Vagina (tissue), 2 donors: Measurements from ENCODE around the gene PCDHGC4. TPM values are rescaled to one million over a fixed set of nuclear protein-coding genes. Genes with fewer than 3 reads are reported as not detected.
A peak's percentile ranks its signal among the peaks of the same experiment; 100 is the strongest.

Experiments used
- DNase-seq, 2 donors: peaks; one replicate each; pipeline ENCODE4 v3.0.0-alpha.2; 2017; ENCODE audit errors: extremely low spot score in 2 of 2
- H3K27ac ChIP-seq: fragments of 200-600 bp; sonication (generic); one replicate; pipeline ENCODE4 v1.5.1; 2019
- H3K27me3 ChIP-seq: fragments of 200-600 bp; sonication (generic); one replicate; pipeline ENCODE4 v1.5.1; 2019
- H3K36me3 ChIP-seq, 2 donors: fragments of 200-600 bp; sonication (generic); one replicate each; pipeline ENCODE4 v1.5.1; 2017 to 2019
- H3K4me1 ChIP-seq: fragments of 200-600 bp; sonication (generic); one replicate; pipeline ENCODE4 v1.5.1; 2019
- H3K4me3 ChIP-seq, 2 donors: fragments of 200-600 bp; sonication (generic); 1 replicate in 1 of 2; 2 replicates in 1 of 2; pipeline ENCODE4 v1.5.1; 2016 to 2019
- H3K9me3 ChIP-seq: fragments of 200-600 bp; sonication (generic); one replicate; pipeline ENCODE4 v1.5.1; 2019
- POLR2A ChIP-seq, 2 donors: fragments of 450-650 bp; IDR thresholded peaks; one replicate each; pipeline ENCODE4 v1.6.1; 2017; ENCODE audit warnings: antibody characterized with exemption in 2 of 2, mild to moderate bottlenecking in 2 of 2, moderate library complexity in 2 of 2
- POLR2AphosphoS5 ChIP-seq, 2 donors: sonication (generic); formaldehyde crosslinking; IDR thresholded peaks; one replicate each; pipeline ENCODE4 v1.9.0; 2017; ENCODE audit warnings: antibody characterized with exemption in 2 of 2, mild to moderate bottlenecking in 2 of 2, low read depth in 1 of 2; ENCODE audit not compliant: insufficient read depth in 1 of 2
- intact Hi-C: fragments of 100-400 bp; cut with DNase I; formaldehyde crosslinking; loops from one replicate; pipeline ENCODE4 v1.15.1; 2023
- total RNA-seq: library from RNA; depleted of rRNA; stranded (reverse); fragments of >200 nt; gene quantifications from one replicate; pipeline ENCODE4 v1.2.3, GENCODE V29; 2016
- TF ChIP-seq, protein P1 (sequence below), 3 experiments: fragments of 450-650 bp in 2 of 3; fragments of 200-600 bp in 1 of 3; sonication (generic) in 1 of 3; IDR thresholded peaks; one replicate each; pipeline ENCODE4 v1.5.1; 2017 to 2019; ENCODE audit warnings: antibody characterized with exemption in 3 of 3, mild to moderate bottlenecking in 2 of 3, moderate library complexity in 2 of 3

Gene PCDHGC4
- total RNA-seq, 1 donor from 2014 or later: 4.9 TPM

DNA sequence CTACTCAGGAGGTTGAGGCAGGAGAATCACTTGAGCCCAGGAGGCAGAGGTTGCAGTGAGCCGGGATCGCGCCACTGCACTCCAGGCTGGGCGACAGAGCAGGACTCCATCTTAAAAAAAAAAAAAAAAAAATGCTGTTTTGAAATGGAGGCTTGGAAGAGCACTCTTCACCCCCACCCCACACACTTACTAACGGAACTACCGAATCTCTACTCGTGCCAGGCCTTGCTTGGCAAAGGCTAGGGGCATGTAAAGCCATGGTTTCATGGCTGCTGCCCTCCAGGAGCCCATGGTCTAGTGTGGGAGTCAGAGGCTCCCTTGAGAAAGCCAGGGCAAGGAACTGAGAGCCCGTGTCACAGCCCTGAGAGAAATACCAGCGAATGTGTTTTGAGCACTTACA is 25.3 kb downstream of the PCDHGC4 start:
- no peak for TF ChIP-seq POLR2AphosphoS5 (IDR thresholded peaks at IDR 0.05; ENCODE audit: insufficient read depth in 1 of 2, low read depth in 1 of 2)
- TF ChIP-seq, protein P1, sequence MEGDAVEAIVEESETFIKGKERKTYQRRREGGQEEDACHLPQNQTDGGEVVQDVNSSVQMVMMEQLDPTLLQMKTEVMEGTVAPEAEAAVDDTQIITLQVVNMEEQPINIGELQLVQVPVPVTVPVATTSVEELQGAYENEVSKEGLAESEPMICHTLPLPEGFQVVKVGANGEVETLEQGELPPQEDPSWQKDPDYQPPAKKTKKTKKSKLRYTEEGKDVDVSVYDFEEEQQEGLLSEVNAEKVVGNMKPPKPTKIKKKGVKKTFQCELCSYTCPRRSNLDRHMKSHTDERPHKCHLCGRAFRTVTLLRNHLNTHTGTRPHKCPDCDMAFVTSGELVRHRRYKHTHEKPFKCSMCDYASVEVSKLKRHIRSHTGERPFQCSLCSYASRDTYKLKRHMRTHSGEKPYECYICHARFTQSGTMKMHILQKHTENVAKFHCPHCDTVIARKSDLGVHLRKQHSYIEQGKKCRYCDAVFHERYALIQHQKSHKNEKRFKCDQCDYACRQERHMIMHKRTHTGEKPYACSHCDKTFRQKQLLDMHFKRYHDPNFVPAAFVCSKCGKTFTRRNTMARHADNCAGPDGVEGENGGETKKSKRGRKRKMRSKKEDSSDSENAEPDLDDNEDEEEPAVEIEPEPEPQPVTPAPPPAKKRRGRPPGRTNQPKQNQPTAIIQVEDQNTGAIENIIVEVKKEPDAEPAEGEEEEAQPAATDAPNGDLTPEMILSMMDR (IDR thresholded peaks at IDR 0.05): no peak
- no peak for TF ChIP-seq POLR2A (IDR thresholded peaks at IDR 0.05)
- DNase-seq: no peak
- intact Hi-C loops: no loop called here
- Histone ChIP-seq H3K4me3 (no peak overlapping the region), H3K9me3 (no peaks in the 10 kb centered on the region), H3K27me3 (no peaks in the 10 kb centered on the region), H3K27ac (peak overlapping the region; percentile 94), H3K4me1 (peaks cover 74% of the 10 kb centered on the region), H3K36me3 (peaks cover 3 to 15% of the 10 kb centered on the region in 2 donors)

DNA sequence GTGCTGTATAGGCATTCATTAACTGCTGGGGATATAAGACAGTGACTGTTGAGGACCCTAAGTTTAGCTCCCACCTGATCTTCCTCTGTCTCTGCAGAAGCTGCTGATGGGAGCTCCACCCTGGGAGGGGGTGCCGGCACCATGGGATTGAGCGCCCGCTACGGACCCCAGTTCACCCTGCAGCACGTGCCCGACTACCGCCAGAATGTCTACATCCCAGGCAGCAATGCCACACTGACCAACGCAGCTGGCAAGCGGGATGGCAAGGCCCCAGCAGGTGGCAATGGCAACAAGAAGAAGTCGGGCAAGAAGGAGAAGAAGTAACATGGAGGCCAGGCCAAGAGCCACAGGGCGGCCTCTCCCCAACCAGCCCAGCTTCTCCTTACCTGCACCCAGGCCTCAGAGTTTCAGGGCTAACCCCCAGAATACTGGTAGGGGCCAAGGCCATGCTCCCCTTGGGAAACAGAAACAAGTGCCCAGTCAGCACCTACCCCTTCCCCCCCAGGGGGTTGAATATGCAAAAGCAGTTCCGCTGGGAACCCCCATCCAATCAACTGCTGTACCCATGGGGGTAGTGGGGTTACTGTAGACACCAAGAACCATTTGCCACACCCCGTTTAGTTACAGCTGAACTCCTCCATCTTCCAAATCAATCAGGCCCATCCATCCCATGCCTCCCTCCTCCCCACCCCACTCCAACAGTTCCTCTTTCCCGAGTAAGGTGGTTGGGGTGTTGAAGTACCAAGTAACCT is 26.2 kb downstream of the PCDHGC4 start:
- peaks cover 3 to 12% of the 10 kb centered on the region in 2 donors for H3K36me3 ChIP-seq
- H3K9me3 ChIP-seq: no peaks in the 10 kb centered on the region
- DNase-seq: peak in 1 of 2 donors; percentile 86
- H3K4me3 ChIP-seq: no peak overlapping the region
- peak overlapping the region; percentile 94 for H3K27ac ChIP-seq
- TF ChIP-seq POLR2A (IDR thresholded peaks at IDR 0.05) (no peak), POLR2AphosphoS5 (IDR thresholded peaks at IDR 0.05; ENCODE audit: insufficient read depth in 1 of 2, low read depth in 1 of 2) (no peak)
- TF ChIP-seq, protein P1 (IDR thresholded peaks at IDR 0.05): no peak
- intact Hi-C loops: no loop called here
- no peaks in the 10 kb centered on the region for H3K27me3 ChIP-seq
- H3K4me1 ChIP-seq: peaks cover 83% of the 10 kb centered on the region

DNA sequence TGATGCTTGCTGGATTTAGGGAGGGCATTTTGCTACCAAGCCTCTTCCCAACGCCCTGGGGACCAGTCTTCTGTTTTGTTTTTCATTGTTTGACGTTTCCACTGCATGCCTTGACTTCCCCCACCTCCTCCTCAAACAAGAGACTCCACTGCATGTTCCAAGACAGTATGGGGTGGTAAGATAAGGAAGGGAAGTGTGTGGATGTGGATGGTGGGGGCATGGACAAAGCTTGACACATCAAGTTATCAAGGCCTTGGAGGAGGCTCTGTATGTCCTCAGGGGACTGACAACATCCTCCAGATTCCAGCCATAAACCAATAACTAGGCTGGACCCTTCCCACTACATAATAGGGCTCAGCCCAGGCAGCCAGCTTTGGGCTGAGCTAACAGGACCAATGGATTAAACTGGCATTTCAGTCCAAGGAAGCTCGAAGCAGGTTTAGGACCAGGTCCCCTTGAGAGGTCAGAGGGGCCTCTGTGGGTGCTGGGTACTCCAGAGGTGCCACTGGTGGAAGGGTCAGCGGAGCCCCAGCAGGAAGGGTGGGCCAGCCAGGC is 27.0 kb downstream of the PCDHGC4 start:
- H3K4me1 ChIP-seq: peaks cover 87% of the 10 kb centered on the region
- H3K36me3 ChIP-seq: peaks cover 3 to 12% of the 10 kb centered on the region in 2 donors
- intact Hi-C loops: no loop called here

DNA sequence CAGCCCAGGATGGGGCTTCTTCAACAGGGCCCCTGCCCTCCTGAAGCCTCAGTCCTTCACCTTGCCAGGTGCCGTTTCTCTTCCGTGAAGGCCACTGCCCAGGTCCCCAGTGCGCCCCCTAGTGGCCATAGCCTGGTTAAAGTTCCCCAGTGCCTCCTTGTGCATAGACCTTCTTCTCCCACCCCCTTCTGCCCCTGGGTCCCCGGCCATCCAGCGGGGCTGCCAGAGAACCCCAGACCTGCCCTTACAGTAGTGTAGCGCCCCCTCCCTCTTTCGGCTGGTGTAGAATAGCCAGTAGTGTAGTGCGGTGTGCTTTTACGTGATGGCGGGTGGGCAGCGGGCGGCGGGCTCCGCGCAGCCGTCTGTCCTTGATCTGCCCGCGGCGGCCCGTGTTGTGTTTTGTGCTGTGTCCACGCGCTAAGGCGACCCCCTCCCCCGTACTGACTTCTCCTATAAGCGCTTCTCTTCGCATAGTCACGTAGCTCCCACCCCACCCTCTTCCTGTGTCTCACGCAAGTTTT is 27.6 kb downstream of the PCDHGC4 start:
- peaks cover 3 to 12% of the 10 kb centered on the region in 2 donors for H3K36me3 ChIP-seq
- no peaks in the 10 kb centered on the region for H3K9me3 ChIP-seq
- H3K4me3 ChIP-seq: peak overlapping the region; percentile 61 to 62
- intact Hi-C loops: no loop called here
- no peaks in the 10 kb centered on the region for H3K27me3 ChIP-seq
- no peak for DNase-seq
- H3K27ac ChIP-seq: peak overlapping the region; percentile 94
- peaks cover 81% of the 10 kb centered on the region for H3K4me1 ChIP-seq
- no peak for TF ChIP-seq POLR2A (IDR thresholded peaks at IDR 0.05)
- TF ChIP-seq, protein P1 (IDR thresholded peaks at IDR 0.05): peak; percentile 63 to 89 (median 75)
- TF ChIP-seq POLR2AphosphoS5 (IDR thresholded peaks at IDR 0.05; ENCODE audit: insufficient read depth in 1 of 2, low read depth in 1 of 2): peak in 1 of 2 donors; percentile 47

More for the DNA sequence above, 27.0 kb downstream of the PCDHGC4 start:
- TF ChIP-seq POLR2AphosphoS5 (IDR thresholded peaks at IDR 0.05; ENCODE audit: insufficient read depth in 1 of 2, low read depth in 1 of 2) (no peak), POLR2A (IDR thresholded peaks at IDR 0.05) (no peak)
- TF ChIP-seq, protein P1 (IDR thresholded peaks at IDR 0.05): no peak
- peak in 1 of 2 donors; percentile 86 for DNase-seq
- peak overlapping the region in 1 of 2 donors; percentile 61 for H3K4me3 ChIP-seq
- no peaks in the 10 kb centered on the region for H3K27me3 ChIP-seq
- H3K27ac ChIP-seq: peak overlapping the region; percentile 94
- H3K9me3 ChIP-seq: no peaks in the 10 kb centered on the region
